IPS-18a (cell line): Measurements from ENCODE around the gene GCN1.
A peak's percentile ranks its signal among the peaks of the same experiment; 100 is the strongest.
"Not testable (repeated sequence)": the region's sequence is repeated elsewhere in the genome, so short reads cannot be mapped to it uniquely, and the experiment has no call there.

Experiments
- H3K27ac ChIP-seq: one replicate; pipeline ENCODE4 v1.5.1; 2013; ENCODE audit warnings: low read length
- H3K27me3 ChIP-seq: one replicate; pipeline ENCODE4 v1.6.1; 2013; ENCODE audit warnings: mild to moderate bottlenecking, low read length; ENCODE audit not compliant: control insufficient read depth, insufficient read depth
- H3K36me3 ChIP-seq: one replicate; pipeline ENCODE4 v1.6.1; 2013; ENCODE audit warnings: low read depth, low read length; ENCODE audit not compliant: control insufficient read depth
- H3K4me1 ChIP-seq: one replicate; pipeline ENCODE4 v1.6.1; 2013; ENCODE audit warnings: low read depth, low read length; ENCODE audit not compliant: control insufficient read depth
- H3K4me3 ChIP-seq: one replicate; pipeline ENCODE4 v1.5.1; 2013; ENCODE audit warnings: low read length
- H3K9ac ChIP-seq: one replicate; pipeline ENCODE4 v1.6.1; 2013; ENCODE audit warnings: mild to moderate bottlenecking, low read length, moderate library complexity
- H3K9me3 ChIP-seq: one replicate; pipeline ENCODE4 v1.6.1; 2013; ENCODE audit warnings: low read depth, low read length; ENCODE audit not compliant: control insufficient read depth

Gene GCN1

DNA sequence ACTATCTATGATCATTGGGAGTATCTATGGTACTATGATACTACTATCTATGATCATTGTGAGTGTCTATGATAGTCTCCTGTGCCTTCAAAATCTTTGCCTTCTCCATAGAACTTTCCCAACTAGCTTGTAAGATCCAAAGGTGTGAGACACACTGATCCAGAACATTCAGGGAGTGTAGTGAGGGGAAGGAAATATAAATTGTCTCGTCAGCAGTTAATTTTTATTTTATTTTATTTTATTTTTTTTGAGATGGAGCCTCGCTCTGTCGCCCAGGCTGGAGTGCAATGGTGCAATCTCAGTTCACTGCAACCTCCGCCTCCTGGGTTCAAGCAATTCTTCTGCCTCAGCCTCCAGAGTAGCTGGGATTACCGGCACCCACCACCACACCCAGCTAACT is 12.3 kb upstream of the GCN1 start:
- H3K27me3 ChIP-seq, H3K4me1 ChIP-seq, H3K9me3 ChIP-seq, H3K4me3 ChIP-seq, H3K9ac ChIP-seq, H3K27ac ChIP-seq: not testable (repeated sequence)
- H3K36me3 ChIP-seq, result peaks cover 34% of the 10 kb centered on the region

DNA sequence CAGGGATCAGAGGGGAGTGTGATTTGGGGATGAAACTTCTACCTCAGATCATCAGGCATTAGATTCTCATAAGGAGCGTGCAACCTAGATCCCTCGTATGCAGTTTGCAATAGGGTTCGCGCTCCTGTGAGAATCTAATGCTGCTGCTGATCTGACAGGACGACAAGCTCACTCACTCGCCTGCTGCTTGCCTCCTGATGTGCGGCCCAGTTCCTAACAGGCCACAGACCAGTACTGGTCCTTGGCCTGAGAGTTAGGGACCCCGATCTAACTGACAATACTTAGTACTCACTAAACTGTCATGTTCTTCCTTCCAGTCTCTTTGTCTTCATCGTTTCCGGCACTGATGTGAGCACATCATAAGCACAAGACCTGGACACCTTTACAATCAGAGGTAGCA is 11.7 kb upstream of the GCN1 start:
- H3K36me3 ChIP-seq, result peaks cover 29% of the 10 kb centered on the region
- no peak overlapping the region for H3K4me3 ChIP-seq
- no peaks in the 10 kb centered on the region for H3K27me3 ChIP-seq
- H3K9me3 ChIP-seq, result no peaks in the 10 kb centered on the region
- no peaks in the 10 kb centered on the region for H3K4me1 ChIP-seq
- no peak overlapping the region for H3K9ac ChIP-seq
- H3K27ac ChIP-seq, result no peak overlapping the region

DNA sequence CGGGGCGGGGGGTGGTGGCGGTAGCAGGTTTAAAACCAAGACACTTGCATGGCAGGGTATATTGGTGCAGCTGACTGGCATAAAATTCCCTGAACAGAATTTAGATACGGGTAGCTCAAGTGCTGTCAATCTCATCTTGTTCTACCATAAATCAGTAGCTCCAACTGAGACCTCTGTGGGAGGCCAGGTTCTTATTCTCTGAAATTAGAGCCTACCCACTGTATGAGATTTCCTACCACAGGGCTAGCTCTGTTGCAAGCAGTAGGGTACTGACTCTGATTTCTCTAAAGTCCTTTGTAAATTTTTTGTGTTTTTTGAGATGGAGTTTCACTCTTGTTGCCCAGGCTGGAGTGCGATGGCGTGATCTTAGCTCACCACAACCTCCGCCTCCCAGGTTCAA is 9.7 kb upstream of the GCN1 start:
- Histone ChIP-seq H3K9me3 (no peaks in the 10 kb centered on the region), H3K4me1 (peaks cover 7% of the 10 kb centered on the region), H3K27me3 (no peaks in the 10 kb centered on the region), H3K27ac (no peak overlapping the region), H3K9ac (no peak overlapping the region), H3K36me3 (peaks cover 22% of the 10 kb centered on the region), H3K4me3 (no peak overlapping the region)

DNA sequence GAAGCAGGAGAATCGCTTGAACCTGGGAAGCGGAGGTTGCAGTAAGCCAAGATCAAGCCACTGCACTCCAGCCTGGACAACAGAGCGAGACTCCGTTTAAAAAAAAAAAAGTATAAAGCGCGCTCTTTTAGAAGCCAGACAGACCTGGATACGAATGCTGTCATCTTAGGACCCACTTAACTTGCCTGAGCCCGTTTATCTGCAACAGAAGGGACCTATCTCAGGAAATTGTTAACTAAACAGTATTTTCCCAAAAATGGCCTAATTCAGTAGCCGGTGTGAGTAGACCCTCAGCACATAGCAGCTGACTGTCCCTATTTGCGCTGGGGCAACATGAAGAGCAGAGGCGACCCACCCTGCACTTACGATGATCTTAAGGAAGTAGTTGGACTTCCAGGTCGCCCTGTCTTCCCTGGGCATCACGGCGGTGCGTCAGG is 5.9 kb upstream of the GCN1 start:
- Histone ChIP-seq H3K9ac (peak overlapping the region; percentile 99), H3K27me3 (no peaks in the 10 kb centered on the region), H3K4me3 (peak overlapping the region; percentile 99), H3K27ac (peak overlapping the region; percentile 74), H3K36me3 (peaks cover 43% of the 10 kb centered on the region), H3K9me3 (no peaks in the 10 kb centered on the region), H3K4me1 (peaks cover 11% of the 10 kb centered on the region)

DNA sequence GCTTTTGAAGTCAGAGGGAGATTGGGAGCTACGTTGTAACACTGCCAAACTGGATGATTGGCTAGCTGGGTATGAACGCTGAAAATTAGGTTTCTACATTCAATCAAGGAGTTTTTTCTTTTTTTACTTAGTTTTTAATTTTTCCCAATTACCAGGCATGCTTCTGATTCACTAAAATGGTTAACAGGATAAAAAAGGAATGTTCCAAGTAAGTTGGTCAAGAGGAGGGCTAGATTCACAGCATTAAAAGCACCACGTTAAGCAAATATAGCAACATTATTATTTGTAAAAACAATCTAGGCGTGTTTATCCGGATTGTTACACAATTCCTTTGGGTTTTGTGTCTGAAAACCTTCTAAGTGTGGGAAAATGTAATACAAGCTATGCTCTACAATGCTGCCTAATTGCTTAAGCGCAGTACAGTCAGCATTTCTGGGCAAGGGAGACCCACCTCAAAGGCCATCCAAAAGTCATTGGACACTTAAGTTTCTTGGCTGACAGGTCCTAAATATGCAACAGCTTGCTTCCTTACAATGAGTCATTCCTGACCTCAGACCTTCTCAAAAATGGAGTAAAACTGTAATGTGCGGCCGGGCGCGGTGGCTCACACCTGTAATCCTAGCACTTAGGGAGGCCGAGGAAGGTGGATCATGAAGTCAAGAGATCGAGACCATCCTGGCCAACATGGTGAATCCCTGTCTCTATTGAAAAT is 5.2 kb upstream of the GCN1 start:
- Histone ChIP-seq H3K4me3 (peak overlapping the region; percentile 99), H3K27me3 (no peaks in the 10 kb centered on the region), H3K9me3 (no peaks in the 10 kb centered on the region), H3K9ac (peak overlapping the region; percentile 99), H3K36me3 (peaks cover 43% of the 10 kb centered on the region), H3K27ac (peak overlapping the region; percentile 63), H3K4me1 (peaks cover 11% of the 10 kb centered on the region)

DNA sequence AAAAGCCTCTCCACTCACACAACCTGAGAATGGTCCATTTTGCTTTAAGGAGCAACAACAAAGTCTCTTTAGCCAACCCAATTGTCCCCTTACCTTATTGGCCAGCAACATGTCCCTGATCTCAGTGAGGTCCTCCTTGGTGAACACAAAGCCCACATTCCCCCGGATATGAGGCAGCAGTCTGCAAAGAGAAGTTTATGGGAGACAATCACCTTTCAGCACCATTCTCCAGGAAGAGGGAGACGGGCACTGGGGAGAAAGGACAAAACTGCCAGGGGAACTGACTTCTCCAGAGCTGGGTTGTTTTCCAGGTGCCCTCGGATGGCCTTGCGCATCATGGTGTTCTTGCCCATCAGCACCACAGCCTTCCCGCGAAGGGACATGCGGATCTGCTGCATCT is 4.5 kb upstream of the GCN1 start:
- no peaks in the 10 kb centered on the region for H3K9me3 ChIP-seq
- no peaks in the 10 kb centered on the region for H3K27me3 ChIP-seq
- peak overlapping the region; percentile 99 for H3K4me3 ChIP-seq
- peaks cover 11% of the 10 kb centered on the region for H3K4me1 ChIP-seq
- H3K36me3 ChIP-seq, result peaks cover 43% of the 10 kb centered on the region
- H3K9ac ChIP-seq, result peak overlapping the region; percentile 99
- H3K27ac ChIP-seq, result peak overlapping the region; percentile 63

DNA sequence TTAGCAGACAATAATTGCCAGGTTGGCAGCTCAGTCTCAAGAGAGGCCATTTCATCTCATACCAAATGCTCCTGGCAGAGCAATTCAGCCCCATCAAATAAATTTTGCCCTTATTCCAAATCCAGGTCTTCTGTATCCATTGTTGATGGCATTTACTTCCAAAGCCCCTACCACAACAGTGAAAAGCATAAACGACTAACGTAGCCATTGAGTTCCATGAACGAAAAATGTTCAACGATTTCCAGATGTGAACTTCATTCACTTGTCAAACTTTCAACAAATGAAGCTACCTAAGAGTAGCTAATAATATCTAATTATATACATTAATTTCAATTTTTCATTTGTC is 3.0 kb upstream of the GCN1 start:
- Histone ChIP-seq H3K4me3 (no peak overlapping the region), H3K36me3 (peaks cover 43% of the 10 kb centered on the region)

DNA sequence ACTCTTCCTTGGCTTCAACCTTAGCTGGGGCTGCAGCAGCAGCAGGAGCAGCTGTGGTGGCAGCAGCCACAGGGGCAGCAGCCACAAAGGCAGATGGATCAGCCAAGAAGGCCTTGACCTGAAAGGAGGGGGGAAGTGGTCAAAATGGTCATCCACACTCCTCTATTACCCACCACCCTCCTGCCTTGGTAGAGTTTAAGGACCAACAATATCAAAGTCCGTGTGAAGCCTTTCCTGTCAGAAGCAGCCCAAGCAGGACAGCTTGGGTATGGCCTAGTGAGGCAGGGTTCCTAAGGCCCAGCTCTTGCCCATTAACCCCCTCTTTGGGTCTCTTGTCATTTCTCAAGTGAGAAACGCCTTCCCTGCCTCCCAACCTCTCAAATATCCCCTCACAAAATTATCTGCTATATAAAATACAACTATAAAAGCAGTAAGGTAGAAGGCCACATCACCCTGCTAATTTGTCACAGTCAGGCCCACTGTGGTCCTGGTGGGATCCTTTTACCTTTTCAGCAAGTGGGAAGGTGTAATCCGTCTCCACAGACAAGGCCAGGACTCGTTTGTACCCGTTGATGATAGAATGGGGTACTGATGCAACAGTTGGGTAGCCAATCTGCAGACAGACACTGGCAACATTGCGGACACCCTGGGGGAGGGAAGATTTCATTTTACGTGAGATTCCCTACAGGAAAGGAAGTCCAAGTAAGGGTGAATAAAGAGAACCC is 2.5 kb upstream of the GCN1 start:
- not testable (repeated sequence) for H3K9me3 ChIP-seq, H3K27me3 ChIP-seq, H3K27ac ChIP-seq, H3K9ac ChIP-seq, H3K4me3 ChIP-seq
- H3K36me3 ChIP-seq, result peaks cover 43% of the 10 kb centered on the region
- H3K4me1 ChIP-seq, result peaks cover 11% of the 10 kb centered on the region

More for the DNA sequence above, 3.0 kb upstream of the GCN1 start:
- Histone ChIP-seq H3K9me3 (no peaks in the 10 kb centered on the region), H3K27me3 (no peaks in the 10 kb centered on the region), H3K4me1 (peaks cover 11% of the 10 kb centered on the region), H3K27ac (no peak overlapping the region), H3K9ac (no peak overlapping the region)

DNA sequence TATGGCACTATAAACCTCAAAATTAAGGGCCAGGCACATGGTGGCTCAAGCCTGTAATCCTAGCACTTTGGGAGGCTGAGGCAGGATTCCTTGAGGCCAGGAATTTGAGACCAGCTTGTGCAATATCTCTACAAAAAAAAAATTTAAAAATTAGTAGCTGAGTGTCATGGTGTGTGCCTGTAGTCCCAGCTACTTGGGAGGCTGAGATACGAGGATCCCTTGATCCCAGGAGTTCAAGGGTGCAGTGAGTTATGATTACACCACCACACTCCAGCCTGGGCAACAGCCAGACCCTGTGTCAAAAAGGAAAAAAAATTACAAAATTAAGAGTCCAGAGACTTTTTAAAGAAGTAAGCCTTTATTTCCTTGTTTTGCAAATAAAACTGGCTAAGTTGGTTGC is 1.8 kb upstream of the GCN1 start:
- Histone ChIP-seq H3K27ac (no peak overlapping the region), H3K4me1 (peaks cover 11% of the 10 kb centered on the region), H3K9me3 (no peaks in the 10 kb centered on the region), H3K27me3 (no peaks in the 10 kb centered on the region), H3K9ac (no peak overlapping the region), H3K4me3 (no peak overlapping the region), H3K36me3 (peaks cover 43% of the 10 kb centered on the region)

DNA sequence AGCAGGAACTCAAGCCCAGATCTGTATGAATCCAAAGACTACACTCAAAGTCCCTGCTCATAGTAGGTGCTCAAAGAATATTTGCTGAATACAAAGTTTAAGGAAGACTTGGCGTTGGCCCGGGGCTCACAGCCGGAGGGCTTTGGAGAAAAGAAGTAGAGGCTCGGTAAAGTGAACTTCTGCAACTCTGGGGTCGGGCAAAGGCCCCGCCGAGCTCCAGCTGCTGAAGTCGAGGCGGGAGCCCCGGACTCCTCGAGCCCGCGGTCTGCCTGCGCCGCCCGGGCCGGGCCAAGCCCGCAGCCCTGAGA is 335 bp downstream of the GCN1 start:
- Histone ChIP-seq H3K27ac (peak overlapping the region; percentile 9), H3K36me3 (peaks cover 46% of the 10 kb centered on the region), H3K9ac (peak overlapping the region; percentile 93), H3K9me3 (no peaks in the 10 kb centered on the region), H3K4me1 (peaks cover 4% of the 10 kb centered on the region), H3K27me3 (no peaks in the 10 kb centered on the region), H3K4me3 (peak overlapping the region; percentile 96)

DNA sequence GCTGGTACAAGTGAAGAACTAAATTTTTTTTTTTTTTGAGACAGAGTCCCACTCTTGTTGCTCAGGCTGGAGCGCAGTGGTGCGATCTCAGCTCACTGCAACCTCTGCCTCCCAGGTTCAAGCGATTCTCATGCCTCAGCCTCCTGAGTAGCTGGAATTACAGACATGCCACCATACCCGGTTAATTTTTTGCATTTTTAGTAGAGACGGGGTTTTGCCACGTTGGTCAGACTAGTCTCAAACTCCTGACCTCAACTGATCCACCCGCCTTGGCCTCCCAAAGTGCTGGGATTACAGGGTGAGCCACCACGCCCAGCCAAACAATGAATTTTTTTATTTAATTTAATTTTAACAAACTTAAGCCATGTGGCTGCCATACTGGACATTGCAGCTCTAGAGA is 1.2 kb downstream of the GCN1 start:
- peaks cover 46% of the 10 kb centered on the region for H3K36me3 ChIP-seq

DNA sequence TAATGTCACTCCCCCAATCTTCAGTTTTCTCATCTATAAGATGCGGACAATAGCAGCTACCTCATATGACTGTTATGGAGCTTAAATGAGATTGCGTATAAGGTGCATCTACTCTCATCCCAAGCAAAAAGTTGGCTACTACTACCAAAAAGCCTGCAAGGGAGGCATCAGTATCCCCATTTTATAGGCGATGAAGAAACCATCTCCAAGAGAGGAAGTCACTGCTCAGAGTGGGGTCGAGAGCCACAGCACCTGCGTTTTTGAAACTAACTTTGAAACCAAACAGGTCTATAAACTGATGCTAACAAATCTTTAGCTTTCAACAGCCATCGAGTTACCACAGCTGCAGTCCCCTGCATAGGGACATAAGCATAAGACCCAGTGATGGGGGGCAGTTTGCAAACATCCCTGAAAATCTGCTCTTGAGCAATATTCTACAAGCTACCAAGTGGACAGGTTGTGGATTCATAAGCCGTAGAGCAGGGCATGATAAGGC is 3.5 kb downstream of the GCN1 start:
- Histone ChIP-seq H3K4me1 (no peaks in the 10 kb centered on the region), H3K36me3 (peaks cover 36% of the 10 kb centered on the region), H3K9ac (no peak overlapping the region), H3K27me3 (no peaks in the 10 kb centered on the region), H3K27ac (no peak overlapping the region), H3K9me3 (no peaks in the 10 kb centered on the region), H3K4me3 (no peak overlapping the region)

More for the DNA sequence above, 1.2 kb downstream of the GCN1 start:
- Histone ChIP-seq H3K4me3 (peak overlapping the region; percentile 96), H3K9ac (peak overlapping the region; percentile 93)
- H3K9me3 ChIP-seq, H3K27me3 ChIP-seq, H3K27ac ChIP-seq, H3K4me1 ChIP-seq: not testable (repeated sequence)
